Measurements from ENCODE around the gene DGKD. TPM values are rescaled to one million over a fixed set of nuclear protein-coding genes. Genes with fewer than 3 reads are reported as not detected.

Gene DGKD
- total and polyA plus RNA-seq, 9 of the 15 experiments (the other 6 are each of a cell fraction or from before 2014, with no cell fraction given) = 0.52 to 29.5 (median 10.6) TPM

- H3K9ac ChIP-seq (ENCODE audit: insufficient read depth in 1 of 2, low read depth in 2 of 2, low read length in 2 of 2) = no peak overlapping the region
- DNase-seq (ENCODE audit: extremely low read depth in 1 of 4, low spot score in 3 of 4) (no peak), ATAC-seq (no peak), FAIRE-seq (no peak)
- no peak for TF ChIP-seq ATF7 (IDR thresholded peaks at IDR 0.05)
- TF ChIP-seq EWSR1 (IDR thresholded peaks at IDR 0.05; ENCODE audit: borderline replicate concordance, low read depth, partially characterized antibody) = no peak
- no peak overlapping the region for H2AFZ ChIP-seq (ENCODE audit: low read depth, low read length)
- no peak overlapping the region for H3K4me2 ChIP-seq (ENCODE audit: insufficient read depth, low read length)
- H3K9me1 ChIP-seq (ENCODE audit: control insufficient read depth, insufficient read depth, low read length) = no peaks in the 10 kb centered on the region
- H3K27ac ChIP-seq (ENCODE audit: extremely low read depth, low read depth, low read length) = no peak overlapping the region
- H3K4me1 ChIP-seq (replicated peaks in 1 of 2; ENCODE audit: control insufficient read depth in 2 of 2, insufficient read depth in 2 of 2, low read length in 2 of 2) = peaks cover 2 to 30% of the 10 kb centered on the region in 2 experiments; a peak in 3 of 5 replicates
- no peaks in the 10 kb centered on the region for H3K79me2 ChIP-seq (ENCODE audit: control insufficient read depth, insufficient read depth, low read length)
- intact Hi-C loops (cut with micrococcal nuclease) = no loop called here
- no peaks in the 10 kb centered on the region for H3K27me3 ChIP-seq (ENCODE audit: control insufficient read depth in 2 of 2, insufficient read depth in 2 of 2, low read length in 2 of 2)
- no TSS peak for BruUV-seq (replicated peaks)
- H3K36me3 ChIP-seq (ENCODE audit: control insufficient read depth, insufficient read depth, low read length) = peaks cover 29% of the 10 kb centered on the region; the same call in 2 of the 3 replicates
- no peaks in the 10 kb centered on the region for H4K20me1 ChIP-seq (replicated peaks; ENCODE audit: control insufficient read depth, insufficient read depth, low read length)
- no peaks in the 10 kb centered on the region for H3K9me3 ChIP-seq (replicated peaks; ENCODE audit: control insufficient read depth, insufficient read depth, low read depth, low read length)
- 89% methylated on average over 5 of the region's 8 CpGs for WGBS (ENCODE audit: insufficient coverage, low coverage, missing lambda C conversion rate)
- ChIA-PET CTCF (ENCODE audit: low intra/inter-chr PET ratio) (no interaction called here), POLR2A (interaction anchor here (1.0 kb wide), 1 partner anchor 12 kb away, joined by 5 read pairs; no protein-coding TSS in a partner anchor)
- H3K4me3 ChIP-seq = no peak overlapping the region
- in situ Hi-C loops (cut with MboI) = no loop called here
Measured at GRCh38 chr2:233468741-233469110, 114.4 kb downstream of the DGKD start.

DNA sequence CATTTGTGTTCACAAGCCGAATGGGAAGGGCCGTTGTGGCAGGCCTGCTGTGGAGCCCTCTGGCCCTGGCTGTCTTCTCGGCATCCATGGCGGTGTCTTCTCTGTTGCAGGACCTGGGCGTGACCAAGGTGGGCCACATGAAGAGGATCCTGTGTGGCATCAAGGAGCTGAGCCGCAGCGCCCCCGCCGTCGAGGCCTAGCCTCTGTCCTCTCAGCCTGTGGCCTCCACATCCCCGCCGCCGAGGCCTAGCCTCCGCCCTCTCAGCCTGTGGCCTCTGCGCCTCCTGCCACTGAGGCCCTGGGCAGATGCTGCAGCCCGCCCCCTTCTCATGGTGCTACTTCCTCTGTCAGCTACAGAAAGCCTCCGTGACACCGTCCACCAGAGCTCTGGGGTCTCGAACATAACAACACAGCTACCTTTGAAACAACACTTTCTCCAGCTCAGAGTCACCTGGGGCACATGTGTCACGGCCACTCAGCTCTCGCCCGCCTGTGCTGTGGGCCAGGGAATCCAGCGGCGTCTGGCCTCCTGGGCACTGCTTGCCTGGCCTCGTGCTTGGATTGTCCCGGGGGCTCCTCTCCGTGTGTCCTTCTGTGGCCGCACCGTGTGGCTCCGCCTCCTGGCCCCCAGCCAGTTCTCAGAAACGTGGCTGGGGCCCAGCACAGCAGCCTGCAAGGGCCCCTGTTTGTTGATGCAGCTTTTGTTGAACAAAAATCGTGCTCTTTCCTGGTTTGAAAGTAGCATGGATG, 115.1 kb downstream of the DGKD start:
- WGBS (ENCODE audit: insufficient coverage, low coverage, missing lambda C conversion rate) = 69% methylated on average over 14 of the region's 32 CpGs
- Histone ChIP-seq H2AFZ (ENCODE audit: low read depth, low read length) (0 out of 2 replicates have a peak overlapping the region, but pooled peaks have one; percentile 4), H3K9me1 (ENCODE audit: control insufficient read depth, insufficient read depth, low read length) (no peaks in the 10 kb centered on the region), H4K20me1 (replicated peaks; ENCODE audit: control insufficient read depth, insufficient read depth, low read length) (no peaks in the 10 kb centered on the region), H3K4me3 (no peak overlapping the region), H3K9me3 (replicated peaks; ENCODE audit: control insufficient read depth, insufficient read depth, low read depth, low read length) (no peaks in the 10 kb centered on the region), H3K27ac (ENCODE audit: extremely low read depth, low read depth, low read length) (no peak overlapping the region), H3K79me2 (ENCODE audit: control insufficient read depth, insufficient read depth, low read length) (no peaks in the 10 kb centered on the region), H3K9ac (ENCODE audit: insufficient read depth in 1 of 2, low read depth in 2 of 2, low read length in 2 of 2) (peak overlapping the region in 1 of 2 experiments; percentile 77; a peak in 2 of 4 replicates), H3K4me1 (replicated peaks in 1 of 2; ENCODE audit: control insufficient read depth in 2 of 2, insufficient read depth in 2 of 2, low read length in 2 of 2) (peaks cover 4 to 38% of the 10 kb centered on the region in 2 experiments; a peak in 3 of 5 replicates), H3K4me2 (ENCODE audit: insufficient read depth, low read length) (no peak overlapping the region), H3K36me3 (ENCODE audit: control insufficient read depth, insufficient read depth, low read length) (peaks cover 25% of the 10 kb centered on the region; the same call in 2 of the 3 replicates), H3K27me3 (ENCODE audit: control insufficient read depth in 2 of 2, insufficient read depth in 2 of 2, low read length in 2 of 2) (no peaks in the 10 kb centered on the region)
- POLR2A ChIA-PET = no interaction called here
- DNase-seq (ENCODE audit: extremely low read depth in 1 of 4, low spot score in 3 of 4) = peak; percentile 35 to 51 (median 42)
- in situ Hi-C loops (cut with MboI) (no loop called here), intact Hi-C loops (cut with micrococcal nuclease) (no loop called here)
- no TSS peak for BruUV-seq (replicated peaks)
- CTCF ChIA-PET (ENCODE audit: low intra/inter-chr PET ratio) = no interaction called here
- peak; percentile 82 for ATAC-seq
- no peak for FAIRE-seq
- TF ChIP-seq NFIC (IDR thresholded peaks at IDR 0.05) (peak; percentile 93), MNT (conservative IDR thresholded peaks at IDR 0.05) (0 out of 4 replicates have a peak, but pooled peaks of 1 of the 2 experiments have one; percentile 30), SIN3B (IDR thresholded peaks at IDR 0.05; ENCODE audit: low read depth) (no peak), EP400 (IDR thresholded peaks at IDR 0.05) (peak; percentile 27; the same call in 1 of the 2 replicates), L3MBTL2 (IDR thresholded peaks at IDR 0.05) (peak; percentile 35; the same call in 1 of the 2 replicates)
